ENCODE results near the gene FAM83D. TPM values are rescaled to one million over a fixed set of nuclear protein-coding genes. Genes with fewer than 3 reads are reported as not detected.
A peak's percentile ranks its signal among the peaks of the same experiment; 100 is the strongest.

Gene FAM83D
- total and polyA plus RNA-seq, 2 of the 8 experiments (the other 6 are each of a cell fraction or from before 2014, with no cell fraction given): 60.9 to 62.6 TPM

- Histone ChIP-seq H2BK5ac (ENCODE audit: low read depth, low read length) (no peak overlapping the region), H2BK20ac (ENCODE audit: low read length) (no peak overlapping the region), H3K9me3 (ENCODE audit: insufficient read depth in 2 of 2, low read depth in 1 of 2, low read length in 1 of 2) (no peaks in the 10 kb centered on the region), H3K23me2 (ENCODE audit: low read depth, low read length) (peaks cover 1% of the 10 kb centered on the region; the same call in 1 of the 2 replicates), H3K79me1 (ENCODE audit: low read depth, low read length) (no peaks in the 10 kb centered on the region), H3K4me2 (ENCODE audit: insufficient read depth in 1 of 2, low read depth in 2 of 2, low read length in 2 of 2) (no peak overlapping the region), H3K9ac (replicated peaks in 1 of 4; ENCODE audit: extremely low read depth in 1 of 4, low read depth in 3 of 4, low read length in 3 of 4) (no peak overlapping the region), H3K27me3 (replicated peaks in 1 of 4; ENCODE audit: control insufficient read depth in 3 of 4, extremely low read depth in 1 of 4, insufficient read depth in 3 of 4, low read length in 3 of 4) (no peaks in the 10 kb centered on the region), H3K18ac (ENCODE audit: extremely low read depth, low read length) (no peak overlapping the region), H2BK120ac (replicated peaks; ENCODE audit: low read depth, low read length) (no peak overlapping the region), H2BK12ac (ENCODE audit: low read depth, low read length) (no peak overlapping the region; the same call in 1 of the 2 replicates), H4K91ac (replicated peaks; ENCODE audit: insufficient read length, low read length) (no peak overlapping the region), H3K36me3 (ENCODE audit: control insufficient read depth in 2 of 4, insufficient read depth in 4 of 4, low read length in 3 of 4) (no peaks in the 10 kb centered on the region), H3K4ac (replicated peaks; ENCODE audit: insufficient read length, low read depth, low read length) (no peak overlapping the region), H4K5ac (ENCODE audit: insufficient read length, low read depth, low read length) (no peak overlapping the region), H3K79me2 (ENCODE audit: control insufficient read depth in 1 of 2, insufficient read depth in 2 of 2, low read length in 2 of 2) (no peaks in the 10 kb centered on the region), H4K8ac (ENCODE audit: extremely low read depth, insufficient read depth, low read length) (no peak overlapping the region), H2AFZ (ENCODE audit: low read length) (no peak overlapping the region), H3K14ac (ENCODE audit: insufficient read length) (no peak overlapping the region), H3K4me3 (ENCODE audit: extremely low read depth in 1 of 4, insufficient read depth in 2 of 4, low read depth in 3 of 4, low read length in 4 of 4) (no peak overlapping the region), H2BK15ac (ENCODE audit: low read length) (peak overlapping the region; percentile 48; the same call in 1 of the 2 replicates), H4K20me1 (replicated peaks in 1 of 2; ENCODE audit: control insufficient read depth in 1 of 2, insufficient read depth in 2 of 2, low read length in 2 of 2) (peaks cover 0 to 2% of the 10 kb centered on the region in 2 experiments), H3K27ac (ENCODE audit: low read depth, low read length) (no peak overlapping the region), H3K23ac (ENCODE audit: insufficient read length) (no peak overlapping the region), H3K56ac (replicated peaks; ENCODE audit: insufficient read length, low read depth, low read length) (no peak overlapping the region), H3K4me1 (replicated peaks in 1 of 4; ENCODE audit: control insufficient read depth in 3 of 4, insufficient read depth in 4 of 4, low read length in 3 of 4) (peaks cover 0 to 7% (median 2%) of the 10 kb centered on the region in 4 experiments; a peak in 5 of 7 replicates), H2AK5ac (ENCODE audit: low read depth, low read length) (no peak overlapping the region)
- CTCF ChIA-PET (ENCODE audit: partially characterized antibody): interaction anchor here (0.7 to 7.1 kb wide), 9 partner anchors 9 to 265 kb away, joined by 3 to 79 read pairs (median 5); partner anchors contain the start of gene PPP1R16B
- DNase-seq (ENCODE audit: low read depth in 1 of 2, low spot score in 2 of 2) (no peak), FAIRE-seq (no peak)
- POLR2A ChIA-PET (ENCODE audit: partially characterized antibody): interaction anchor here (1.9 kb wide), 1 partner anchor 11 kb away, joined by 5 read pairs; no protein-coding TSS in a partner anchor
- TF ChIP-seq GTF2F1 (IDR thresholded peaks at IDR 0.05; ENCODE audit: borderline replicate concordance, low read depth, low read length): no peak
- TF ChIP-seq NRF1 (IDR thresholded peaks at IDR 0.05; ENCODE audit: low read depth, low read length): no peak
- no peak for TF ChIP-seq CREB1 (IDR thresholded peaks at IDR 0.05)
- TF ChIP-seq KDM1A (IDR thresholded peaks at IDR 0.05; ENCODE audit: borderline replicate concordance, low read length): peak; percentile 66; the same call in 1 of the 2 replicates
- TF ChIP-seq BCL11A (IDR thresholded peaks at IDR 0.05; ENCODE audit: low read depth in 2 of 2, low read length in 2 of 2): no peak
- WGBS, 2 experiments (ENCODE audit: extremely low coverage in 1 of 2, insufficient coverage in 1 of 2, insufficient read length in 1 of 2, insufficient replicate concordance in 2 of 2, low coverage in 1 of 2, low lambda C conversion rate in 2 of 2, missing lambda C conversion rate in 1 of 2): 97% methylated on average over 4 of the region's 4 CpGs; no CpG with 5 or more reads in 1 of the 2 experiments
Measured at GRCh38 chr20:38881806-38882440, 44.3 kb upstream of the FAM83D start.
